Measurements from ENCODE around the gene MRPL9. TPM values are rescaled to one million over a fixed set of nuclear protein-coding genes. Genes with fewer than 3 reads are reported as not detected.

MRPL9 gene
- total and polyA plus RNA-seq, 2 donors (not counting 1 experiment from before 2014, with no cell fraction given) = 65.5 to 84.6 TPM

GRCh38 chr1:151729157-151729965, 33.9 kb downstream of the MRPL9 start:
- peaks cover 0 to 35% (median 18%) of the 10 kb centered on the region in 4 experiments for H3K27me3 ChIP-seq (replicated peaks in 1 of 4; ENCODE audit: control extremely low read depth in 1 of 4, control insufficient read depth in 3 of 4, insufficient read depth in 4 of 4, low read length in 3 of 4)
- H3K36me3 ChIP-seq (replicated peaks in 1 of 2; ENCODE audit: control extremely low read depth in 1 of 2, control insufficient read depth in 1 of 2, extremely low read depth in 1 of 2, insufficient read depth in 2 of 2, low read length in 1 of 2) = no peaks in the 10 kb centered on the region
- H3K4me3 Mint-ChIP-seq = no peak overlapping the region
- H3K4me1 Mint-ChIP-seq = no peaks in the 10 kb centered on the region
- no peak overlapping the region for H3K4me2 ChIP-seq (replicated peaks; ENCODE audit: low read depth, low read length, poor library complexity, severe bottlenecking)
- H3K9me3 ChIP-seq (ENCODE audit: control extremely low read depth in 1 of 3, control insufficient read depth in 2 of 3, insufficient read depth in 1 of 3, low read length in 2 of 3) = no peaks in the 10 kb centered on the region
- no peak overlapping the region for H3K9ac ChIP-seq (ENCODE audit: low read length)
- no peak for ATAC-seq (ENCODE audit: low read depth)
- H2AFZ ChIP-seq (ENCODE audit: insufficient read depth, low read depth, low read length, poor library complexity, severe bottlenecking) = no peak overlapping the region
- H3K4me3 ChIP-seq (ENCODE audit: control extremely low read depth in 1 of 5, extremely low read depth in 1 of 5, insufficient read depth in 1 of 5, low read depth in 2 of 5, low read length in 4 of 5) = no peak overlapping the region
- intact Hi-C loops (cut with micrococcal nuclease) = loop anchor here (10.0 kb wide), 1 partner anchor 105 kb away; the partner anchor contains the start of genes C2CD4D and RORC
- no peaks in the 10 kb centered on the region for H3K4me1 ChIP-seq (ENCODE audit: control insufficient read depth in 2 of 2, insufficient read depth in 2 of 2, low read length in 2 of 2)
- ChIA-PET CTCF (interaction anchor here (0.7 to 1.7 kb wide), 3 partner anchors 102 to 135 kb away, joined by 3 to 4 read pairs (median 4); no protein-coding TSS in a partner anchor), POLR2A (no interaction called here)
- H4K20me1 ChIP-seq (ENCODE audit: control insufficient read depth, insufficient read depth, low read length, poor library complexity, severe bottlenecking) = no peaks in the 10 kb centered on the region
- TF ChIP-seq EZH2 (IDR thresholded peaks at IDR 0.05; ENCODE audit: borderline replicate concordance, insufficient read depth, low read depth, low read length, poor library complexity, severe bottlenecking) (no peak), CTCF (IDR thresholded peaks at IDR 0.05) (no peak)
- DNase-seq = no peak
- no peak overlapping the region for H3K27ac Mint-ChIP-seq
- H3K9me3 Mint-ChIP-seq (ENCODE audit: insufficient read depth) = no peaks in the 10 kb centered on the region
- H3K27me3 Mint-ChIP-seq = peaks cover 66% of the 10 kb centered on the region
- H3K79me2 ChIP-seq (ENCODE audit: control insufficient read depth, insufficient read depth, low read length) = no peaks in the 10 kb centered on the region
- no peak overlapping the region for H3K27ac ChIP-seq (ENCODE audit: low read length in 2 of 2)
- WGBS (ENCODE audit: insufficient coverage) = 76% methylated on average over 10 of the region's 10 CpGs
